Measurements from ENCODE around the gene SDK1. TPM values are rescaled to one million over a fixed set of nuclear protein-coding genes. Genes with fewer than 3 reads are reported as not detected.

Gene SDK1
- total RNA-seq, 2 donors from 2014 or later, result 4.8 to 13.2 TPM

GRCh38 chr7:3806516-3806915 is 505.5 kb downstream of the SDK1 start:
- WGBS, result 92% methylated on average over 8 of the region's 8 CpGs

GRCh38 chr7:3807824-3808223 is 506.8 kb downstream of the SDK1 start:
- Histone ChIP-seq H3K27me3 (replicated peaks; ENCODE audit: insufficient read depth) (no peaks in the 10 kb centered on the region), H3K27ac (no peak overlapping the region), H3K9me3 (no peaks in the 10 kb centered on the region), H3K36me3 (no peaks in the 10 kb centered on the region), H3K4me3 (no peak overlapping the region), H3K4me1 (replicated peaks) (no peaks in the 10 kb centered on the region)
- 91% methylated on average over 9 of the region's 9 CpGs for WGBS
- DNase-seq (ENCODE audit: low spot score), result no peak
- intact Hi-C loops (cut with DNase I), result no loop called here
- TF ChIP-seq CTCF (IDR thresholded peaks at IDR 0.05), result no peak
- no peak for TF ChIP-seq POLR2A (IDR thresholded peaks at IDR 0.05)
- no peak for TF ChIP-seq POLR2AphosphoS5 (IDR thresholded peaks at IDR 0.05)

More at GRCh38 chr7:3806516-3806915, 505.5 kb downstream of the SDK1 start:
- H3K9me3 ChIP-seq, result no peaks in the 10 kb centered on the region
- H3K4me3 ChIP-seq, result no peak overlapping the region
- H3K27me3 ChIP-seq (replicated peaks; ENCODE audit: insufficient read depth), result no peaks in the 10 kb centered on the region
- no peak overlapping the region for H3K27ac ChIP-seq
- intact Hi-C loops (cut with DNase I), result no loop called here
- TF ChIP-seq POLR2A (IDR thresholded peaks at IDR 0.05), result no peak
- no peak for TF ChIP-seq CTCF (IDR thresholded peaks at IDR 0.05)
- TF ChIP-seq POLR2AphosphoS5 (IDR thresholded peaks at IDR 0.05), result no peak
- no peaks in the 10 kb centered on the region for H3K36me3 ChIP-seq
- DNase-seq (ENCODE audit: low spot score), result no peak
- H3K4me1 ChIP-seq (replicated peaks), result no peaks in the 10 kb centered on the region

- H3K4me1 ChIP-seq (replicated peaks), result no peaks in the 10 kb centered on the region
- 63% methylated on average over 6 of the region's 6 CpGs for WGBS
- no peak overlapping the region for H3K27ac ChIP-seq
- H3K27me3 ChIP-seq (replicated peaks; ENCODE audit: insufficient read depth), result no peaks in the 10 kb centered on the region
- H3K9me3 ChIP-seq, result no peaks in the 10 kb centered on the region
- no peak overlapping the region for H3K4me3 ChIP-seq
- H3K36me3 ChIP-seq, result no peaks in the 10 kb centered on the region
- intact Hi-C loops (cut with DNase I), result no loop called here
- TF ChIP-seq POLR2A (IDR thresholded peaks at IDR 0.05) (no peak), CTCF (IDR thresholded peaks at IDR 0.05) (no peak), POLR2AphosphoS5 (IDR thresholded peaks at IDR 0.05) (no peak)
- DNase-seq (ENCODE audit: low spot score), result no peak
Observed at GRCh38 chr7:3821488-3821887, 520.4 kb downstream of the SDK1 start.

GRCh38 chr7:3825491-3825890 is 524.4 kb downstream of the SDK1 start:
- Histone ChIP-seq H3K4me3 (no peak overlapping the region), H3K36me3 (no peaks in the 10 kb centered on the region), H3K9me3 (no peaks in the 10 kb centered on the region), H3K27ac (no peak overlapping the region), H3K4me1 (replicated peaks) (no peaks in the 10 kb centered on the region), H3K27me3 (replicated peaks; ENCODE audit: insufficient read depth) (no peaks in the 10 kb centered on the region)
- DNase-seq (ENCODE audit: low spot score), result no peak
- 71% methylated on average over 3 of the region's 3 CpGs for WGBS
- TF ChIP-seq POLR2AphosphoS5 (IDR thresholded peaks at IDR 0.05), result no peak
- TF ChIP-seq POLR2A (IDR thresholded peaks at IDR 0.05), result no peak
- no peak for TF ChIP-seq CTCF (IDR thresholded peaks at IDR 0.05)
- intact Hi-C loops (cut with DNase I), result no loop called here

GRCh38 chr7:3832199-3832598 is 531.1 kb downstream of the SDK1 start:
- no peaks in the 10 kb centered on the region for H3K27me3 ChIP-seq (replicated peaks; ENCODE audit: insufficient read depth)
- H3K9me3 ChIP-seq, result no peaks in the 10 kb centered on the region
- H3K4me3 ChIP-seq, result no peak overlapping the region
- no peaks in the 10 kb centered on the region for H3K4me1 ChIP-seq (replicated peaks)
- no peak for TF ChIP-seq CTCF (IDR thresholded peaks at IDR 0.05)
- TF ChIP-seq POLR2A (IDR thresholded peaks at IDR 0.05), result no peak
- no peak for TF ChIP-seq POLR2AphosphoS5 (IDR thresholded peaks at IDR 0.05)
- DNase-seq (ENCODE audit: low spot score), result no peak
- intact Hi-C loops (cut with DNase I), result no loop called here
- no peak overlapping the region for H3K27ac ChIP-seq
- H3K36me3 ChIP-seq, result no peaks in the 10 kb centered on the region
- whole genome bisulfite sequencing, result 63% methylated on average over 4 of the region's 4 CpGs
